NCI-H2196 (cell line): ENCODE data around the gene MMP2.

ENCODE experiments used
- DNase-seq: peaks from one replicate; lab custom pipeline; 2025; ENCODE audit not compliant: unreplicated experiment; lab: John Stamatoyannopoulos, UW

MMP2 gene

DNA sequence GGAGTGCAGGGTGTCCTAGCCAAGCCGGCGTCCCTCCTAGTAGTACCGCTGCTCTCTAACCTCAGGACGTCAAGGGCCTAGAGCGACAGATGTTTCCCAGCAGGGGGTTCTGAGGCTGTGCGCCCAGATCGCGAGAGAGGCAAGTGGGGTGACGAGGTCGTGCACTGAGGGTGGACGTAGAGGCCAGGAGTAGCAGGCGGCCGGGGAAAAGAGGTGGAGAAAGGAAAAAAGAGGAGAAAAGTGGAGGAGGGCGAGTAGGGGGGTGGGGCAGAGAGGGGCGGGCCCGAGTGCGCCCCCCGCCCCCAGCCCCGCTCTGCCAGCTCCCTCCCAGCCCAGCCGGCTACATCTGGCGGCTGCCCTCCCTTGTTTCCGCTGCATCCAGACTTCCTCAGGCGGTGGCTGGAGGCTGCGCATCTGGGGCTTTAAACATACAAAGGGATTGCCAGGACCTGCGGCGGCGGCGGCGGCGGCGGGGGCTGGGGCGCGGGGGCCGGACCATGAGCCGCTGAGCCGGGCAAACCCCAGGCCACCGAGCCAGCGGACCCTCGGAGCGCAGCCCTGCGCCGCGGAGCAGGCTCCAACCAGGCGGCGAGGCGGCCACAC lies at the start of gene MMP2:
MMP2 (plus strand) TSS at position 372 of the 603 bp plus-strand sequence. CDS start 282 bp downstream, outside the sequence.
- DNase-seq: no peak

DNA sequence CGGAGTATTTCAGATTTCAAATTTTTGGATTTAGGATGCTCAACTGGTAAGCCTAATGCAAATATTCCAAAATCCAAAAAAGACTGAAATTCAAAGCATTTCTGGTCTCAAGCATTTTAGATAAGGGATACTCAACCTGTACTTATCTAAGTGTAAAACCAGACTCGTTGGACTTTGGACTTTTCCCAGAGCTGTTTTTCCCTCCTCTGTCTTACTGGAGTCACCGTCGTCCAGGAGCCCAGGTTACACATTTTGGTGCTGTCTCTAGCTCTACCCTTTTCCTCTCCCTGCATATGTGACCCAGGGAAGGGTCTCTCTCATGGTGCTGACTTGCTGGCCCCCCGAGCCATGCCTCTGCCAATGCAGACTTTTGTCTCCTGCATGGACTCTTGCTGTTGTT lies 46.0 kb upstream of the MMP2 start:
- no peak for DNase-seq

DNA sequence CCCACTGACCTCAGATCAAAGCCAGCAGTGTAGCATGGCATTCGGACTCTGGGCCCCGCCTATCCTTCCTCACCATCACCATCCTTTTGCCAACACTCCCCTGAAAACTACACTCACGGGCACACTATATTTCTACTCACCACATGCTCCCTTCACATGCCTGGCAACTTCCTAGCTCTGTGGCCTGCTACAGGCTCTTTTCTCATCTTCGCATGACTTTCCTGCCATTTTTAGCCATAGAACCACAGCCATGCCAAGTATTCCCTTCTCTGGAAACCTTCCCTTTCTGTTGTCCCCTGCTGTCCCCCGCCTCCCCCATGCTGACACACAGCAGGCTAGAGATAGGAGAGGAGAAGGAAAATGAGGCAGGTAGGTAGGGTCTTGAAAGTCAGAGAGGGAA lies 45.5 kb upstream of the MMP2 start:
- no peak for DNase-seq

DNA sequence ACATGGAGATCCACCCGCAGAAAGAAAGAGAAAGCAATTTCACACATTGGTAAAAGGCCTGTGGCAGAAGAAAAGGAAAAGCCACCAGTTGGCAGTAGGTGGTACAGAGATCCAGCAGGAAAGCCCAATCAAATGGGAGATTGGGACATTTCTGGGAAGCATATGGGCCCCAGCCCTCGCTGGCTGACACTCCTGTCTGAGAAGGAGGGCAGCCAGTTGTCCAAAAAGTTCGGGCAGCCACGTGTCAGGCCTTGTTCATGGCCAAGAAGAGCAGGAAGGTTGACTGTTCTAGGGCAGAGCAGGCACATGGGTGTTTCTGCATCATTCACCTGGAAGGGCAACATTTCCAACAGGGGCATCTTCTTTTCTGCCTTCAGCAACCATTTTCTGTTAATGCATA lies 45.0 kb upstream of the MMP2 start:
- DNase-seq: no peak

DNA sequence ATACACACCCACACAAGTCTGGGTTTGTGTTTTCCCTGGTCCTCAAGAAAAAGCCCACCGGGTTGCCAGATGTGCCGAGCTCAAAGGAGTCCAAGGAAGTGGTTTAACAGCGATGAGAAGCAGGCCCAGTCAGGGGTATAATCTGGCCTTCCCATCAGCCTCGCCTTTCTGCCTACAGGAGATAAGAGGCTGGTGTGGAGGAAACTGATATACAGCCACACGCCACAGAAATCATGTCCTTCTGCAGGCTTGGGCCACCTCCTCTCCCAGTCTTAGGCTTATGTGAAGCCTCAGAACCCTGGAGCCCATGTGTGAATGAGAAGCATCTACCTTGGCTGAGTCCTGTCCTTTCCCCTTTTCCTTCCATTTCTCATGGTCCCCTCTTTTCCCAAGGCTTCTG lies 43.6 kb upstream of the MMP2 start:
- no peak for DNase-seq

DNA sequence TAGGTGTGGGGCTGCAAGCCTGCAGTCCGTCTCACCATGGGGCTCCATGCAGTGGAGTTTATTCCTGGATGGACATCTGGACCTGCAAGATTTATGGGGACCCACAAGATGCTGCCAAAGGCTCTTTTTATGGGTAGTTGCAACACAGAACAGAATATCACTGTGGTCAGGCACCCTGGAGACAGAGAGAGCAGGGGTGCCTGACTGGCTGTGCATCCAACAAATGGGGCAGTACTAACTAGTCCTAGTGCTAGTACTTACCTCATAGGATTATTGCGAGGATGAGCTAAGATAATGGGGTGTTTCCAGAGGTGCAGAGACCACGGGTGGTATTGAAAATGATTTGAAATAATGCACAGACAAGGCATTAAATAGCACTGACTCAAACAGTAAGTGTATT lies 42.4 kb upstream of the MMP2 start:
- DNase-seq: no peak

DNA sequence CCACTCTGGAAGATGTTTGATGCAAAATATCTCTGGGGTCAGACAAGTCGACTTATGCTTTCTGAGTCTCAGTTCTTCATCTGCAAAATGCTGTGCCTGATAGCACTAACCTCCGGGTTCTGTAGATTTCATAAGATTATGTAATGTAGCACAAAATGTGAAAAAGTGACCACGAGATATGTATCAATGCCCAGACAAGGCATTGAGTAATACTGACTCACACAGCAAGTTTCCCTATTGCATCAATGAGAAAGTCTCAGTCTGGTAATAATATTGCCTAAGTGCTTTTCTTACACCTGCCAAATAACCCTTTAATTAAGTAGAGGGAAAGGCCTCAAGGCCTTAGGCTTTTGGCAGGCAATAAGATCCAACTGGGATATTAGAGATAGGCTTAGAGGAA lies 41.4 kb upstream of the MMP2 start:
- DNase-seq: no peak

DNA sequence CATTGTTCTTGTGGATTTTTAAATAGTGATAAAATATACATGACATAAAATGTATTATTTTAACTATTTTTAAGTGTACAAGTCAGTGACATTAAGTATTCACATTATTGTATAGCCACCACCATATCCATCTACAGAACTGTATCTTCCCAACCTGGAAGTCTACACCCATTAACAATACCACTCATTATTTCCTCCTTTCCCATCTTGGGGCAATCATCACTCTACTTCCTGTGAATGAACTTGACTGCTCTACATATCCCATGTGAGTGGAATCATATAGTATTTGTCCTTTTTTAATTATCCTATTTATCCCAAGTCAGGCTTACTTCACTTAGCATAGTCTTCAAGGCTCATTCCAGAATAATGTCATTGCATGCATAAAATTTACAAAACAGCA lies 40.7 kb upstream of the MMP2 start:
- DNase-seq: no peak

DNA sequence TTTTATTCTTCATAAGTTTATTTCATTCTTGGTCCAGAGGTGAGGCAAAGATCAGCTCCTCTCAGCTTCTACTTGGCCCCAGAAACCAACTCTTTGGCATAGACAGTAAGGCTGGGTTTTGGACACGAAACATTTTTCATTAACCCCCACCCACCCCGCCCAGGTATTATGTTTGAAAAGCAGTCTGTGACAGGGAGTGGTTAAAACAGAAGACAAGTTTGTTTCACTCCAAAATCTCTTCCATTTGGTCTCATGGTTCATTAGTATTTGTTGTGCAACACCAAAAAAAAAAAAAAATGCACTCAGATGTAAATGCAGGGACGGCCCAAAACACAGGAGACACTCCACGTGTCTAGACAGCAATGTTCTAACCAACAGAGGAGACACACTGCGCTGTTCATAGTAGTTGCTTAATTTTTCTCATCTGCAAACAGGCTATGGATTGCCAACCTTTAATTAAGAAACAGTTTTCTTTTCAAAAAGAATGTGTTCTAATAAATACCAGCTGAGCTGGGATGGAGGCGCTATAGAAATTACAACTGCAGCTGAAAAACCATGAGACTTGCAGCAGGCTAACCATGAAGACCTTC lies 39.8 kb upstream of the MMP2 start:
- no peak for DNase-seq

DNA sequence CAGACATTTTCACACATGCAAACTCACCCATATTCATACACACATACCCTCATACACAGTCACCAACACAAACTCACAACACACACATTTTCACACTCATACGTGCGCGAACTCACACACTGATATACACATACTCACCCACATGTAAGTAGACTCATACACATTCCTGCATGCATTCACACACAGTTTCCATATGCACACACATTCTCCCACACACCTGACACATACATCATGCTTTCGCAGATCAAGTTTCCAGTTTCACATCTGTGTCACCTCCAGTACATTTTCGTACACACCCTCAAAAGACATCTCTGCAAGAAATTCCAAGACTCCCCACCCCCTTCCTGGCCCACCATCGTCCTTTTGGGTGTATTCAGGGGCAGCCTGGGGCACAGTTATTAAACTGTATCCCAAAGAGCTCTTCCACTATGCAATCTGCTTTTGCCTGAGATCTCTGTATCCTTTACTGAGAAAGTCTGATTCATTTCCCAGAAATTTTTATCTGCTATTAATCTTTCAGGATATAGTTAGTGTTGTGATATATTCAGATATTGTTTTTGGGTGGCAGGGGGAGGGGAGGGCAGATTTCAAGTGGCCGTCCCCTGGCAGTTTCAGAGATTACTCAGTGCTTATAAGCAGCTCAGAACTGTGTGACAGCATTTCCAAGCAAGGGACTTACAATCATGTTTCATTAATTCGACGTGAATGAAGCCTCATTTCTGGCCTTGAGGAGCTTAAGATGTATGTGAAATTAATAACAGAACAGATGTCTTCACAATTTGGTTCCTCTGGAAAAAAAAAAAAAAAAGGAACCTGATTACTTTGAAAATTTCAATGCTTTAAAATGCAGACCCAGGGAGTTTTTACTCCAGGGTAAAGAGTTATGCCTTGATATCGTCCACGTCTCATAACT lies 35.3 kb upstream of the MMP2 start:
- DNase-seq: no peak

DNA sequence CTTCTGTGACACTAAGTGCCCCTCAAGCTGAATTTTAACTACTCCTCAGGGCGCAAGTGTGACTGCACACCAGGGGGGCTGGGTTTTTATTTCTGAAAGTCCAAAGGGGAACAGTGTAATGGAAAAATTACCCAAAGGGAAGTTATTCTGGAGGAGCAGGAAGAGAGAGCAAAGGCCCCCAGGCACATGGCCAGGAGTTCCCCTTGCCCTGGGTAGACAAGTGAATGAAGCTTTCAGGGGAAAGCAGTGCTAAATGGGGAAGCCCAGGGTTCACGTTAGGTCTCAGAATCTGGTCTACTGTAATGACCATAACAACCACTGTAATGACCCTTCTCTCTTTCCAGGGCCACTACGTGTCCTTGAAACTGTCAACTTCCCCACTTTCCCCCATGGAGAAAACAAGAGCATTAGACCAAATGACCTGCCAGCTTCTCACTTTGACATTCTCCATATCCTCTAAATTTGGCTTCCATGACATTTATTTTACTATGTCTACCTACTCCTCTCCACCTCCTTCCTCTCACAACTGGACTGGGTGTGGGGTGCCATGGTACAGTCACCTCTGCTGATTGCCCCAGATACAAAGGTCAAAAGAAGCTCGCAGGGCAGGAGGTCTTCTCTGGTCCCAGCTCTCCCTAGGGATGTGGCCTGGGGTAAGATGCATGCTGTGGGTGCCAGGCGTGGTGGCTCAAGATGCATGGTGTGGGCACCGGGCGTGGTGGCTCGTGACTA lies 34.1 kb upstream of the MMP2 start:
- no peak for DNase-seq

DNA sequence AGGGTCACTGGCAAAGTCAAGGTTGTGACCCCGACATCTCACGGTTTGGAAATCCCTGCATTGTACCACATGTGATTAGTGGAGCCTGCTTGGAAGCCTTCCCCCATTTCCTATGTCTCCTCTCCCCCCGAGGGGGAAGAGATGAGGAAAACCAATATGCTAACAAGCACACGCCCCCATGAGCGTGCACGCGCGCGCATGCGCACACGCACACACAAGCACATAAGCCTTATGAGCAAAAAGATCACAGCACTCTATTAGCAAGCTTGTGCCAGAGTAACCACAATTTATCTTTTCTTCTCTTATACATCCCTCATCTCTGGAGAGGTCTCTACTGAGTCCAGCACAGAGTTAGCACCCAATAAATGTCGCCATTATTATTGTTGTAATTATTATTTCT lies 31.8 kb upstream of the MMP2 start:
- no peak for DNase-seq

DNA sequence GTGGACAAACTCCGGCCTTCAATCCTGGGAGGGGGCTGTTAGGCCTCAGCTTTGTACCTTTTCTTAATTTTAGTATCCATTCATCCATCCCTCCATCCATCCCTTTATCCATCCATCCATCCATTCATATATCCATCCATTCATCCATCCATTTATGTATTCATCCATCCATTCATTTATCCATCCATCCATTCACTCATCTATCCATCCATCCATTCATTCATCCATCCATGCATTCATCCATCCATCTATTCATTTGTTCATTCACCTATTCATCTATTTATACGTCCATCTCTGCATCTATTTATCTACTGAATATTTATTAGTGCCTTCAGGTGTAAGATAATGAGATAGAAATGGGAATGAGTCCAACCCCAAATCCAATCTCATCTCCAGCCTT lies 26.0 kb upstream of the MMP2 start:
- no peak for DNase-seq

DNA sequence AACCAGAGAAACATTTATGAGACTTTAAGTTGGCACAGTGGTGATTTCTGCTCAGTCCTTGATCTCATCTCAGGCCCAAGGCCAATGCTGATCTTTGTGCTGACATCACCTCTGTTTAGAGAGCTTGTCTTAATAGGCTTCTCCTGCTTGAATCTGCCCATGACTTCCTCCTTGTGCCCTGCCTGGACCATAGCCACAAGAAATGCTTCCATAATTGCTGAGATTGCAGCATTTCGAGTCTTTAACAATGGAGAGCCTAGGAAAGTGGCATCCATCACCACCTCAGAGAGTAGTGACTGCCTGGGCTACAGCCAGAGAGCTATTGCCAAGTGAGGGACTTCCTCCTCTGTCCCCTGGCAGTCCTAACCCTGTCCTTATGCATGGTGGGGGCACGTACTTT lies 25.1 kb upstream of the MMP2 start:
- no peak for DNase-seq

DNA sequence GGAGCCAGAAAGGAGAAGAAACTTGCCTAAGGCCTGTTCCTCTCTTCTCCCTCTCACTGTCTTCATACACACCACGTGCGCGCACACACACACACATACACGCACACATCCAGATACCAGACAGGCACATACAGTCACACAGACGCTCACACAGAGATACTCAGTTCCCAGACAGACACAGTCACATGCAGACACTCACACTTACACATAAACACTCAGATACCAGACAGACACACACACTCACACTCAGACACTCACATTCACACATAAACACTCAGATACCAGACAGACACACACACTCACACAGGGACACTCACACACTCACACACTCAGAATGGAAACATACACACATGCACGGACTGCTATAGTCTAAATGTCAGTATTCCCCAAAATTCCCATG lies 24.1 kb upstream of the MMP2 start:
- DNase-seq: no peak

DNA sequence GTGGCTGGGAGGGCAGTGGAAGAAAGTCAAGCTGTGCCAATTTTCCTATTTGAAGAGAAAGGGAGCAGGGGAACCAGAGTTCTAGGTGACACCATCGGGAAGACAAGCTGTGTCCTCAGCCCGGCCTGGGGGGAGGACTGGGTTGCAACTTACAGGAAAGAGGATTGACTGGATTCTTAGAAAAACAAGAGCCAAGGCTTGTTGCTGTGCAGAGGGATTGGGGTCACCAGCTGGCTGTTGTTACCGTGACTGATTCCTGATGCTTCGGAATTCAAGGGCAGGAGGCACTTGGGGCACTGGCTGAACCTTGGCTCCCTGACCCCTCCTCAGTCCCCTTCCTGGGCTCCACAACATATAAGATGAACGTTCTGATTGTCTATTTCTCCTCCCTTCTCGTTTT lies 16.8 kb upstream of the MMP2 start:
- no peak for DNase-seq

DNA sequence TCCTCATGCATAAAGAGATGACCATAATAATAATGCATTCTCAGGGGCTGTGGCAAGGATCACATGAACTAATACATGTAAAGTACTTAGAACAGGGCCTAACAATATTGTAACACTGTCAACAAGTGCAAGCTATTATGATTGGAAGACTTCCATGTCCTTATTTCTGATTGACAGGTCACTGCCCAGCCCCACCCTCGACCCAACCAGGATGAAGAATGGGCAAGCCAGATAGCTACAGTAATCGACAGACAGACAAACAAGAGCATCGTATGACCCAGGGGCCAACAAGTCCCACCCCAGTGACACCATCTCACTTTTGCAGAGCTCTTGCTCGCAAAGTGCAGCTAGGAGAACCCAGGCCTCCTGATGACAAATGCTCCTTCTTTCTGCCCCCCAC lies 14.6 kb upstream of the MMP2 start:
- no peak for DNase-seq

DNA sequence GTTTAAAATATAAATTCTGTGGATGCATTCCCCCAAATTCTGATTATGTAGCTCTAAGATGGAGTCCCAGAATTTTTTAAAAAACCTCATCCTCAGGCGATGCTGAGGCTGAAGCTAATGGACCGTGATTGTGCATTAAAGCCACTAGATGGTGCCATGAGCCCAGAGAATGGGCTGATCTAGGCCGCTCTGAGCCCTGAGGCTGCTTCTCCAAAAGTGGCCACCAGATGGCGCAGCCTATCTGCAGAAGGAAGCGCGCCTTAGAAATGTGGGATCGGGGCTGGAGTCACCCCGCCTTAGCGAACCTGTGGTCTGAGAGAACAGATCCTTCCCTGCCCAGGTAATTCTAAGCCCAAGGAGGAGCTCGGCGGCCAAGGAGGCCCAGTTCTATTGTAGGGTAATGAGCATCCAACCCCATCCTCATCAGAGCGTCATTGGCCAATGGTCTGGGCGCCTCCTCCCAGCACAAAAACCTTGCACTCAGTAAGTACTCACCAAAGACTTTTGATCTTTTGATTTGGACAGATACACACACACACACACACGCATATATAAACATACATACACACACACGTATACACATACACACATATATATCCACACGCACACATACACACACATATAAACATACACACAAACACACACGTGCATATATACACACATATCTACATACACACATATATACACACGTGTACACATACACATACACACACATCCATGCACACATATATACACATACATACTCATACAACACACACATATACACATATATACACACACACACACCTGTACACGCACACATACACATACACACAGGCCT lies 13.7 kb upstream of the MMP2 start:
- peak; percentile 59 for DNase-seq

DNA sequence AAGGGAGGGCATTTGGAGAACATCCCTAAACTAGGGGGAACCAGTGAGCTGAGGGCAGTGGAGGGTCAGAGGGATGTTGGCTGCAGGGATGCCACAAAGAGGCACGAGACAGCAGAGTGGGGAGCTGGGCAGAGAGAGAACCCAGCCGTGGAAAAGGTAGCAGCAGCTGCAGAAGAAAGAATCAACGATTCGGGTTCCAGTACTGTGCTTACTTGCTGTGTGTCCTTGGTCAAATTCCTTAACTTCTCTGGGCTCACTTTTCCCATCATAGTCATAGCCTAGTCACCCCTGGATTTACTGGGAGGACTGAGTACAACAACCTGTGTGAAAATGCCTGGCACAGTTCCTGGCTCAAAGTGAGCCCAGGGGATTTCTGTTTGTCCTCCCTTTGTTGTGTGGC lies 12.8 kb upstream of the MMP2 start:
- DNase-seq: no peak

DNA sequence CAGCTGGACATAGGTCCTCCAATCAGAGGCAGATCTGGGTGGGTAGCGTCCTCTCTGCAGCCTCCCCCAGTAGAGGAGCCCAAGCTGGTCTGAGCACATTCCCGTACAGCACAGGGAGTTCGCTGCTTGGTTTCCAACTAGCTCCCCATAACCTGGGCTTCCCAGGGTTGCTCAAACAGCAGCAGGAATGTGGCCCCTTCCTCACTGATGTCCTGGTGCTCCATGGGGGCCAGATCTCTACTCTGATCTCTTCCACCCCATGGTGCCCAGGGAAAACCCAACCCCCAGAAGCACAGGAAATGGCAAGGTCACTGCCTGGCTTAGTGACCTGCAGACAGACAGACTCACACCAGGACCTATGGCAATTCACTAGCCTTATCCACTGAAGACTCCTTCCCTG lies 11.1 kb upstream of the MMP2 start:
- DNase-seq: no peak
